Measurements from ENCODE around the gene COX18. TPM values are rescaled to one million over a fixed set of nuclear protein-coding genes. Genes with fewer than 3 reads are reported as not detected.

COX18 gene
- total RNA-seq (19.9 TPM), polyA plus RNA-seq (10.5 TPM)

- peaks cover under 1% of the 10 kb centered on the region for H3K36me3 ChIP-seq (ENCODE audit: insufficient read depth)
- peak; percentile 94 for DNase-seq (ENCODE audit: extremely low spot score)
- peak within 1 kb of the TSS; percentile 82 for H3K4me3 ChIP-seq (ENCODE audit: low read depth, low read length)
- under 1% methylated on average over 62 of the region's 62 CpGs for WGBS
- H3K4me1 ChIP-seq (ENCODE audit: insufficient read depth): no peaks in the 10 kb centered on the region
- H3K27ac ChIP-seq (ENCODE audit: low read depth): peak within 1 kb of the TSS; percentile 92
Measured at GRCh38 chr4:73069338-73070073, at the start of gene COX18. COX18 (minus strand) TSS chr4:73069716; CDS start chr4:73069649, 67 bp downstream.

GRCh38 chr4:73109493-73109892, 40.0 kb upstream of the COX18 start:
- no peaks in the 10 kb centered on the region for H3K4me1 ChIP-seq (ENCODE audit: insufficient read depth)

GRCh38 chr4:73104695-73105094, 35.2 kb upstream of the COX18 start:
- no peaks in the 10 kb centered on the region for H3K4me1 ChIP-seq (ENCODE audit: insufficient read depth)
- H3K27ac ChIP-seq (ENCODE audit: low read depth): no peak overlapping the region
- WGBS: 82% methylated on average over 5 of the region's 5 CpGs
- no peak overlapping the region for H3K4me3 ChIP-seq (ENCODE audit: low read depth, low read length)
- H3K36me3 ChIP-seq (ENCODE audit: insufficient read depth): peaks cover 5% of the 10 kb centered on the region
- DNase-seq (ENCODE audit: extremely low spot score): no peak

More at GRCh38 chr4:73109493-73109892, 40.0 kb upstream of the COX18 start:
- H3K36me3 ChIP-seq (ENCODE audit: insufficient read depth): no peaks in the 10 kb centered on the region
- 96% methylated on average over 4 of the region's 4 CpGs for WGBS
- no peak overlapping the region for H3K27ac ChIP-seq (ENCODE audit: low read depth)
- no peak overlapping the region for H3K4me3 ChIP-seq (ENCODE audit: low read depth, low read length)
- DNase-seq (ENCODE audit: extremely low spot score): no peak

- 79% methylated on average over 8 of the region's 8 CpGs for WGBS
Measured at GRCh38 chr4:73103799-73104503, 34.4 kb upstream of the COX18 start.

DNA sequence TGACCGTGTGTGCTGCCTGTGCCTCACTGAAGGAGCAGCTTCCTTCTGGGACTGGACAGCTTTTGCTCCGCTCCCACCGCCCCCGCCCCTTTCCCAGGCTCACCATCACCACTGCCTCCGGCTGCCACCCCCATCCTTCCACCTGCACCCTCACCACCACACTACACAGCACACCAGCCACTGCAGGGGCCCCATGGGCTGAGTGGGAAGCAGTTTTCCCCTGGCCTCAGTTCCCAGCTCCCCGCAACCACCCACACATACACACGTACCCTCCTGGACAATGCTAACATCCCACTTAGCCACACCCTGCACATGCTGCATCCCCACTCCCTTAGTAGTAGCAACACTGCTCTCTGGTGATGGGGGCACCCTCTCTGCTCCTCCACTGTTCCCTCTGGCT, 29.6 kb upstream of the COX18 start:
- no peak overlapping the region for H3K4me3 ChIP-seq (ENCODE audit: low read depth, low read length)
- peaks cover 5% of the 10 kb centered on the region for H3K36me3 ChIP-seq (ENCODE audit: insufficient read depth)
- 90% methylated on average over 7 of the region's 7 CpGs for WGBS
- DNase-seq (ENCODE audit: extremely low spot score): no peak
- H3K4me1 ChIP-seq (ENCODE audit: insufficient read depth): no peaks in the 10 kb centered on the region
- H3K27ac ChIP-seq (ENCODE audit: low read depth): no peak overlapping the region

More at GRCh38 chr4:73103799-73104503, 34.4 kb upstream of the COX18 start:
- no peak overlapping the region for H3K4me3 ChIP-seq (ENCODE audit: low read depth, low read length)
- DNase-seq (ENCODE audit: extremely low spot score): no peak
- H3K36me3 ChIP-seq (ENCODE audit: insufficient read depth): peaks cover 5% of the 10 kb centered on the region
- H3K27ac ChIP-seq (ENCODE audit: low read depth): no peak overlapping the region
- no peaks in the 10 kb centered on the region for H3K4me1 ChIP-seq (ENCODE audit: insufficient read depth)

- Histone ChIP-seq H3K4me3 (ENCODE audit: low read depth, low read length) (no peak overlapping the region), H3K36me3 (ENCODE audit: insufficient read depth) (peaks cover 4% of the 10 kb centered on the region), H3K4me1 (ENCODE audit: insufficient read depth) (no peaks in the 10 kb centered on the region), H3K27ac (ENCODE audit: low read depth) (no peak overlapping the region)
- DNase-seq (ENCODE audit: extremely low spot score): no peak
- 87% methylated on average over 7 of the region's 7 CpGs for WGBS
Measured at GRCh38 chr4:73098713-73099112, 29.2 kb upstream of the COX18 start.

- DNase-seq (ENCODE audit: extremely low spot score): no peak
- peaks cover 3% of the 10 kb centered on the region for H3K36me3 ChIP-seq (ENCODE audit: insufficient read depth)
- H3K4me1 ChIP-seq (ENCODE audit: insufficient read depth): no peaks in the 10 kb centered on the region
- H3K27ac ChIP-seq (ENCODE audit: low read depth): no peak overlapping the region
- 69% methylated on average over 4 of the region's 4 CpGs for WGBS
- H3K4me3 ChIP-seq (ENCODE audit: low read depth, low read length): no peak overlapping the region
Measured at GRCh38 chr4:73098016-73098415, 28.5 kb upstream of the COX18 start.

DNA sequence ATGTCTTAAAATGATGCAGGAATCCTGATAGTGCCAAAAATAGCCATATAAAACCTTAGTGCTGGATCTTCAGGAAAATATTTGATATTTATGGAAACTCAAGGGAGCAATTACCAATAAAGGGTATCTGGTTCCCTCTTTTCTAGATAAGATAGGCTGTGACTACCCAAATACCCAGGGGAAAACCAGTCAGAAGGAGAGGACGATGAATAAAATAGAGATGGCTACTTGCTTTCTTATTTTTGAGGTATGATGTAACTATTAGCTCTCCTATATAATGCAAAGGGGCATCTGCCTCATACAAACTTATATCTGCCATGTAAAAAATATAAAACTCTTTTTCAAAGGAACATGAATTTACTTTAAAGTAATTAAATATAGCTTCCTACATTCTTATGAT, 23.4 kb upstream of the COX18 start:
- Histone ChIP-seq H3K4me1 (ENCODE audit: insufficient read depth) (no peaks in the 10 kb centered on the region), H3K4me3 (ENCODE audit: low read depth, low read length) (no peak overlapping the region), H3K36me3 (ENCODE audit: insufficient read depth) (no peaks in the 10 kb centered on the region), H3K27ac (ENCODE audit: low read depth) (no peak overlapping the region)
- WGBS: 76% methylated on average over 1 of the region's 1 CpG
- DNase-seq (ENCODE audit: extremely low spot score): no peak

DNA sequence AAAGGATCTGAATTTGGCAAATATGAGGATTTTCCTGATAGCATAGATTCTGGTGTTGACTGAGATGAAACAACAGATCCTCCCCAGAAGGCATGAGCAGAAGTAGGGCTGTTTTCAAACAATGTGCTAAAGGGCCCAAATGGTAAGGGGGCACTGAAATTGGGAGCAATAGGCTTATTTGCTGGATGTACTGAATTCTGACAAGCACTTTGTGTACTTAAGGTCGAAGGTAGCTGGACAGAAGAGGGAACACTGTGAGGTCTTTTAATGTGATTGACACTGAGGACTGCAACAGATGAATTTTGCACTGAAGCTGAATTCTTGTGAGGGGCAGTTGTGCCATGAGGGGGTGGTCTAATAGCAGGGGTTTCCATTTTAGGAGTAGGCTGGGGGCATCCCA, 21.2 kb upstream of the COX18 start:
- H3K4me1 ChIP-seq (ENCODE audit: insufficient read depth): no peaks in the 10 kb centered on the region
- 95% methylated on average over 1 of the region's 1 CpG for WGBS
- H3K36me3 ChIP-seq (ENCODE audit: insufficient read depth): peaks cover 2% of the 10 kb centered on the region
- no peak overlapping the region for H3K27ac ChIP-seq (ENCODE audit: low read depth)
- no peak for DNase-seq (ENCODE audit: extremely low spot score)
- no peak overlapping the region for H3K4me3 ChIP-seq (ENCODE audit: low read depth, low read length)

DNA sequence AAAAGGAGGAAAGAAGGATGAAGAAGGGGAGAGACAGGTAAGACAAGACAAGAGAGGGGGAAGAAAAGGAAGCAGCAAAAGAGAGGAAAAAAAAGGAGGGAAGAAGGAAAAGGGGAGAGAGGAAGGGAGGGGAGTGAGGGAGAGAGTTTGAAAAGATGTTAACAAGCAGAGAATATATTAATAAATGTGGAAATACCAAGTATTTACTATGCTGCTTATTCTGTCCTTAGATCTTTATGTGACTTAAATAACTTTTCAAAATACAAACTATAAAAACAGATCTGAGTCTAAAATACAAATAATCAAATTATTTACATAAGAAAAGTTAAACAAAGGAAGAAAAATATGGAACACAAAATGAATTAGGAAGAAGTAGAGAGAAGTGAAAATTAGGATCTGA, 18.4 kb upstream of the COX18 start:
- no peak for DNase-seq (ENCODE audit: extremely low spot score)
- no peaks in the 10 kb centered on the region for H3K4me1 ChIP-seq (ENCODE audit: insufficient read depth)
- H3K36me3 ChIP-seq (ENCODE audit: insufficient read depth): peaks cover 4% of the 10 kb centered on the region
- no peak overlapping the region for H3K4me3 ChIP-seq (ENCODE audit: low read depth, low read length)
- H3K27ac ChIP-seq (ENCODE audit: low read depth): no peak overlapping the region

- H3K36me3 ChIP-seq (ENCODE audit: insufficient read depth): peaks cover 4% of the 10 kb centered on the region
- no peak overlapping the region for H3K27ac ChIP-seq (ENCODE audit: low read depth)
- no peak for DNase-seq (ENCODE audit: extremely low spot score)
- H3K4me1 ChIP-seq (ENCODE audit: insufficient read depth): no peaks in the 10 kb centered on the region
- no peak overlapping the region for H3K4me3 ChIP-seq (ENCODE audit: low read depth, low read length)
- 55% methylated on average over 6 of the region's 6 CpGs for WGBS
Measured at GRCh38 chr4:73086095-73086868, 16.8 kb upstream of the COX18 start.

- no peak for DNase-seq (ENCODE audit: extremely low spot score)
- 68% methylated on average over 3 of the region's 3 CpGs for WGBS
- Histone ChIP-seq H3K4me1 (ENCODE audit: insufficient read depth) (no peaks in the 10 kb centered on the region), H3K27ac (ENCODE audit: low read depth) (no peak overlapping the region), H3K4me3 (ENCODE audit: low read depth, low read length) (no peak overlapping the region), H3K36me3 (ENCODE audit: insufficient read depth) (peaks cover 3% of the 10 kb centered on the region)
Measured at GRCh38 chr4:73080789-73081188, 11.3 kb upstream of the COX18 start.

GRCh38 chr4:73075832-73076231, 6.3 kb upstream of the COX18 start:
- no peaks in the 10 kb centered on the region for H3K4me1 ChIP-seq (ENCODE audit: insufficient read depth)
- H3K4me3 ChIP-seq (ENCODE audit: low read depth, low read length): no peak overlapping the region
- H3K27ac ChIP-seq (ENCODE audit: low read depth): no peak overlapping the region
- DNase-seq (ENCODE audit: extremely low spot score): no peak
- H3K36me3 ChIP-seq (ENCODE audit: insufficient read depth): peaks cover 1% of the 10 kb centered on the region
- WGBS: 85% methylated on average over 3 of the region's 3 CpGs

DNA sequence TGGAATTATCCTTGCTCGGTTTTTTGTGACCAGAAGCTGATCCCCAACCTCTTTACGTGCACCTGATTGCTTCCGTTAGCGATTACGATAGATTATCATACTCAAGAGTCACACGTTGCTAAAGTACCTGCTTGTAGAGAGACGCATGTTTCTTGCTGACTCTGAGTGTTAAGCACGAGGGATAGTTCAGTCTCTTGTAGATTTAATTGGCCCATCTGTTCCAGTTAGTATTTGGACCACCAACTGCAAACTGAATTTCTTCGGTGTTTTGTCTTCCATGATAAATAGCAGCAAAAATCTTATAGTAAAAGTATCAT, 516 bp upstream of the COX18 start:
- Histone ChIP-seq H3K4me3 (ENCODE audit: low read depth, low read length) (peak overlapping the region; percentile 42), H3K4me1 (ENCODE audit: insufficient read depth) (no peaks in the 10 kb centered on the region), H3K27ac (ENCODE audit: low read depth) (peak overlapping the region; percentile 46), H3K36me3 (ENCODE audit: insufficient read depth) (no peaks in the 10 kb centered on the region)
- DNase-seq (ENCODE audit: extremely low spot score): no peak
- 4% methylated on average over 9 of the region's 9 CpGs for WGBS
